GM12878 (cell line): ENCODE measurements around the gene RPS4Y2. TPM values are rescaled to one million over a fixed set of nuclear protein-coding genes. Genes with fewer than 3 reads are reported as not detected.

Source experiments
- ATAC-seq: fragments of 200-7000 bp; cut with Tn5 transposase; 3 replicates; pipeline ENCODE4 v1.9.1; 2020; ENCODE audit warnings: mild to moderate bottlenecking, moderate library complexity
- BruUV-seq: library from RNA; stranded (reverse); fragments of 400-500 nt; replicated peaks from 2 replicates; lab custom pipeline; 2021; lab: Mats Ljungman, UMichigan
- CTCF ChIA-PET: fragments of 300-600 bp; sonication (Branson Sonifier 250); formaldehyde crosslinking; extraction: SDS; loops from one replicate; lab custom pipeline; 2021; ENCODE audit warnings: inconsistent platforms; lab: Yijun Ruan, JAX
- POLR2A ChIA-PET: fragments of 350-600 bp; formaldehyde crosslinking; extraction: SDS; loops from one replicate; lab custom pipeline; 2021; ENCODE audit warnings: inconsistent platforms; lab: Charles Lee
- RAD21 ChIA-PET: fragments of 300-600 bp; sonication (Branson Sonifier 250); formaldehyde crosslinking; loops from one replicate; lab custom pipeline; 2023; ENCODE audit warnings: antibody characterized with exemption; ENCODE audit not compliant: unreplicated experiment; lab: Charles Lee
- SMC1A ChIA-PET: fragments of 300-600 bp; sonication (Branson Sonifier 250); formaldehyde crosslinking; loops from one replicate; lab custom pipeline; 2023; ENCODE audit not compliant: unreplicated experiment, uncharacterized antibody; lab: Charles Lee
- DNase-seq: peaks from one replicate; pipeline ENCODE4 v3.0.0-alpha.2; 2011; ENCODE audit warnings: low read depth, low spot score
- FAIRE-seq: peaks from 3 replicates; lab custom pipeline; 2011; peaks lifted over from hg19 to GRCh38; lab: Jason Lieb, UNC
- H2AFZ ChIP-seq: 2 replicates; pipeline ENCODE4 v1.6.0; 2011; ENCODE audit warnings: low read depth, low read length, control low read depth; ENCODE audit not compliant: control insufficient read depth
- H3K27ac ChIP-seq: 2 replicates; pipeline ENCODE4 v1.5.1; 2011; ENCODE audit warnings: control low read depth; ENCODE audit not compliant: control insufficient read depth, insufficient read depth
- H3K27me3 ChIP-seq, 2 experiments: replicated peaks in 1 of 2; 2 replicates each; pipeline versions ENCODE4 v1.6.0 to v1.6.1; 2011; ENCODE audit warnings: low read length in 1 of 2; ENCODE audit not compliant: control insufficient read depth in 2 of 2, insufficient read depth in 2 of 2
- H3K36me3 ChIP-seq, 2 experiments: 2 replicates each; pipeline ENCODE4 v1.5.1; 2011; ENCODE audit warnings: low read length in 1 of 2; ENCODE audit not compliant: control insufficient read depth in 2 of 2, insufficient read depth in 2 of 2
- H3K4me1 ChIP-seq: 2 replicates; pipeline ENCODE4 v1.6.1; 2011; ENCODE audit warnings: mild to moderate bottlenecking, low read length, moderate library complexity, mixed read lengths; ENCODE audit not compliant: control insufficient read depth, insufficient read depth
- H3K4me2 ChIP-seq: 2 replicates; pipeline ENCODE4 v1.6.0; 2011; ENCODE audit warnings: control low read depth; ENCODE audit not compliant: control insufficient read depth, insufficient read depth
- H3K4me3 ChIP-seq: fragments of 200-600 bp; sonication (generic); 2 replicates; pipeline ENCODE4 v1.5.1; 2016
- H3K79me2 ChIP-seq: 2 replicates; pipeline ENCODE4 v1.6.0; 2011; ENCODE audit warnings: low read length; ENCODE audit not compliant: control insufficient read depth, insufficient read depth
- H3K9ac ChIP-seq: 2 replicates; pipeline ENCODE4 v1.8.0; 2011; ENCODE audit warnings: low read length, control low read depth, mixed read lengths; ENCODE audit not compliant: control insufficient read depth, insufficient read depth
- H3K9me3 ChIP-seq: replicated peaks from 3 replicates; pipeline ENCODE4 v1.5.1; 2011; ENCODE audit warnings: mild to moderate bottlenecking, low read length; ENCODE audit not compliant: control insufficient read depth, insufficient read depth
- H4K20me1 ChIP-seq: 2 replicates; pipeline ENCODE4 v1.6.0; 2011; ENCODE audit not compliant: control insufficient read depth, insufficient read depth
- CREB1 ChIP-seq: IDR thresholded peaks from 2 replicates; pipeline ENCODE4 v1.6.1; 2012; ENCODE audit warnings: low read depth, mild to moderate bottlenecking, inconsistent platforms
- E2F8 ChIP-seq: fragments of 450-650 bp; IDR thresholded peaks from 2 replicates; pipeline ENCODE4 v1.6.1; 2018; ENCODE audit warnings: mild to moderate bottlenecking, low read depth, moderate library complexity; ENCODE audit not compliant: partially characterized antibody
- HDAC6 ChIP-seq: fragments of 200-600 bp; sonication (generic); IDR thresholded peaks from one replicate; pipeline ENCODE4 v1.8.0; 2017; ENCODE audit warnings: antibody characterized with exemption; ENCODE audit not compliant: unreplicated experiment
- SREBF2 ChIP-seq: IDR thresholded peaks from 2 replicates; pipeline ENCODE4 v1.6.1; 2012; ENCODE audit warnings: mild to moderate bottlenecking, low read length
- USF2 ChIP-seq: IDR thresholded peaks from 2 replicates; pipeline ENCODE4 v1.6.1; 2011; ENCODE audit warnings: low read depth, low read length, improper control_type of control experiment, borderline replicate concordance
- ZNF687 ChIP-seq: fragments of 450-650 bp; IDR thresholded peaks from 2 replicates; pipeline ENCODE4 v1.6.1; 2017; ENCODE audit warnings: mild to moderate bottlenecking, moderate library complexity
- WGBS: methylation state at CpG from one replicate; pipeline ENCODE4 v1.1.6; 2016; ENCODE audit warnings: low lambda C conversion rate; ENCODE audit not compliant: insufficient replicate concordance, insufficient coverage; ENCODE audit errors: missing lambda C conversion rate; 5-methylcytosine and 5-hydroxymethylcytosine counted together
- in situ Hi-C: fragments of 300-500 bp; cut with MboI; formaldehyde crosslinking; loops from 9 replicates; pipeline ENCODE4 v1.14.3; 2018; ENCODE audit warnings: mixed read lengths
- intact Hi-C: fragments of 100-400 bp; cut with micrococcal nuclease; formaldehyde crosslinking; loops from one replicate; pipeline ENCODE4 v1.14.2; 2022; ENCODE audit not compliant: unreplicated experiment
- polyA plus RNA-seq, 11 experiments: library from polyadenylated mRNA; depleted of rRNA in 4 of 11; unstranded in 6 of 11; stranded (reverse) in 5 of 11; fragments of >200 nt; fragmentation: Nextera tagmentation in 4 of 11; fragmentation: Illumina TruSeq in 1 of 11; extraction: Ambion mirVana in 4 of 11; extraction: Trizol in 1 of 11; gene quantifications; 1 replicate in 1 of 11; 2 replicates in 10 of 11; pipeline versions ENCODE4 v1.2.1 to v1.2.3, GENCODE V29; 2011 to 2016; ENCODE audit warnings: inconsistent platforms in 2 of 11, missing spikeins in 2 of 11, low read depth in 1 of 11
- total RNA-seq, 4 experiments: library from RNA; depleted of rRNA in 3 of 4; stranded (reverse); fragments of >200 nt in 3 of 4; fragmentation: Illumina TruSeq in 1 of 4; extraction: Trizol in 1 of 4; gene quantifications; 2 replicates each; pipeline versions ENCODE4 v1.2.1 to v1.2.3, GENCODE V29; 2013 to 2021

Gene RPS4Y2
- total and polyA plus RNA-seq, 10 of the 15 experiments (the other 5 are each of a cell fraction or from before 2014, with no cell fraction given), result not detected

GRCh38 chrY:20770755-20771154 is 14.8 kb downstream of the RPS4Y2 start:
- ATAC-seq, result no peak
- SMC1A ChIA-PET, result no interaction called here

More at GRCh38 chrY:20770755-20771154, 14.8 kb downstream of the RPS4Y2 start:
- no CpG with 5 or more reads among the region's 3 CpGs for WGBS
- Histone ChIP-seq H3K79me2 (no peaks in the 10 kb centered on the region), H3K9ac (no peak overlapping the region), H3K4me1 (no peaks in the 10 kb centered on the region), H3K27me3 (no peaks in the 10 kb centered on the region), H3K36me3 (no peaks in the 10 kb centered on the region), H3K9me3 (no peaks in the 10 kb centered on the region), H3K4me3 (no peak overlapping the region), H3K27ac (no peak overlapping the region), H4K20me1 (no peaks in the 10 kb centered on the region), H2AFZ (no peak overlapping the region), H3K4me2 (no peak overlapping the region)
- intact Hi-C loops, result no loop called here
- TF ChIP-seq CREB1, result no peak
- TF ChIP-seq HDAC6, result no peak
- no peak for TF ChIP-seq SREBF2
- no peak for TF ChIP-seq USF2
- no peak for TF ChIP-seq E2F8
- no peak for TF ChIP-seq ZNF687
- RAD21 ChIA-PET, result no interaction called here
- BruUV-seq, result no TSS peak
- POLR2A ChIA-PET, result no interaction called here
- CTCF ChIA-PET, result no interaction called here
- in situ Hi-C loops, result no loop called here
- no peak for DNase-seq
- FAIRE-seq, result no peak
